Esophagus squamous epithelium (tissue), 4 donors: ENCODE measurements around the gene USB1.

Experiments used
- POLR2A ChIP-seq, 4 donors: fragments of 450-650 bp; IDR thresholded peaks; one replicate each; pipeline ENCODE4 v1.6.1; 2017; ENCODE audit warnings: antibody characterized with exemption in 4 of 4, mild to moderate bottlenecking in 4 of 4, moderate library complexity in 3 of 4
- TF ChIP-seq, protein P1 (sequence below), 6 experiments: fragments of 450-650 bp in 4 of 6; fragments of 200-600 bp in 2 of 6; sonication (generic) in 2 of 6; IDR thresholded peaks; one replicate each; pipeline ENCODE4 v1.5.1; 2016 to 2019; ENCODE audit warnings: antibody characterized with exemption in 6 of 6, mild to moderate bottlenecking in 4 of 6, moderate library complexity in 4 of 6

DNA sequence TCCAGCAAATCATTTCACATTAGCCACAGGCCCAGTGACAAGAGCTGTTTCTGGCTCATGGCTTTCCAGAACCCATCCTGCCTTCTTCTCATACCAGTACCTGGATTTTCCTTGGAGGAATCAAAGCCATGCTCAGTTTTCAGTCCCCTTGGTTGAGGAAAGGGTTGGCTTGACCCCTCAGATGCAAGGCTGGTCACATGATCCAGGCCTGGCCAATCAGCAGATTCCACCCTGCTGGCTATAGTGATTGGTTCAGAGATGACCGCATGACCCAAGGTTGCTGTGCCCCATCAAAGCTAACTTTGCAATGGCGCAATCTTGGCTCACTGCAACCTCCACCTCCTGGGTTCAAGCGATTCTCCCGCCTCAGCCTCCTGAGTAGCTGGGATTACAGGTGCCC, 69.4 kb downstream of the USB1 start:
- TF ChIP-seq, protein P1, sequence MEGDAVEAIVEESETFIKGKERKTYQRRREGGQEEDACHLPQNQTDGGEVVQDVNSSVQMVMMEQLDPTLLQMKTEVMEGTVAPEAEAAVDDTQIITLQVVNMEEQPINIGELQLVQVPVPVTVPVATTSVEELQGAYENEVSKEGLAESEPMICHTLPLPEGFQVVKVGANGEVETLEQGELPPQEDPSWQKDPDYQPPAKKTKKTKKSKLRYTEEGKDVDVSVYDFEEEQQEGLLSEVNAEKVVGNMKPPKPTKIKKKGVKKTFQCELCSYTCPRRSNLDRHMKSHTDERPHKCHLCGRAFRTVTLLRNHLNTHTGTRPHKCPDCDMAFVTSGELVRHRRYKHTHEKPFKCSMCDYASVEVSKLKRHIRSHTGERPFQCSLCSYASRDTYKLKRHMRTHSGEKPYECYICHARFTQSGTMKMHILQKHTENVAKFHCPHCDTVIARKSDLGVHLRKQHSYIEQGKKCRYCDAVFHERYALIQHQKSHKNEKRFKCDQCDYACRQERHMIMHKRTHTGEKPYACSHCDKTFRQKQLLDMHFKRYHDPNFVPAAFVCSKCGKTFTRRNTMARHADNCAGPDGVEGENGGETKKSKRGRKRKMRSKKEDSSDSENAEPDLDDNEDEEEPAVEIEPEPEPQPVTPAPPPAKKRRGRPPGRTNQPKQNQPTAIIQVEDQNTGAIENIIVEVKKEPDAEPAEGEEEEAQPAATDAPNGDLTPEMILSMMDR (IDR thresholded peaks at IDR 0.05): no peak
- TF ChIP-seq POLR2A (IDR thresholded peaks at IDR 0.05): no peak
